Measurements from ENCODE around the gene LCA5. TPM values are rescaled to one million over a fixed set of nuclear protein-coding genes. Genes with fewer than 3 reads are reported as not detected.

The LCA5 gene
- total and polyA plus RNA-seq, 11 donors, result 0.42 to 3.6 (median 1.9) TPM

DNA sequence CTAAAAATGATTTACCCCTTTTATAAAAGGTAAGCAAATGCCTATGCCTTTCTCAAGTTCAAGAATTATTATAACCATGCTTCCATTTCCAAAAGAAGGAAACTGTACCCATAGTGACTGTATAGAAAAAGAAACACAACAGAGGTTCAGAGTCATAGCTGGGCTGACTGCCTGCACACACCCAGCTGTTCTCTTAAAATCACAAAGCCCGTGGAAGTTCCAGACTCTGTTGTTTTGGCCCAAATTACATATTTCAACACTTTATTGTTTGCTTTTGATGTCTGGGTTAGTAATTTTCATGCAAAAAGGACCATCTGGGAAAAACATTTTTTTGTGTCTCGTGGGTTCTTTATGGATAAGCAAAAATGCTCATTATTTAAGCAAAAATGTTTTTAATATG is 99.2 kb downstream of the LCA5 start:
- ATAC-seq (peak in 1 of 4 donors; percentile 63), DNase-seq (no peak)
- TF ChIP-seq POLR2A (IDR thresholded peaks at IDR 0.05) (no peak), CTCF (IDR thresholded peaks at IDR 0.05) (no peak)
- Histone ChIP-seq H3K4me3 (no peak overlapping the region), H3K27me3 (no peaks in the 10 kb centered on the region), H3K4me1 (no peaks in the 10 kb centered on the region), H3K27ac (no peak overlapping the region), H3K36me3 (no peaks in the 10 kb centered on the region), H3K9me3 (peaks cover 0 to 10% (median 0%) of the 10 kb centered on the region in 12 donors)
- WGBS, 4 donors, result 42 to 52% (median 47%) methylated on average over 2 of the region's 2 CpGs
- intact Hi-C loops (cut with DNase I), result no loop called here

- no peak for TF ChIP-seq CTCF (IDR thresholded peaks at IDR 0.05)
- 85 to 93% (median 88%) methylated on average over 2 of the region's 2 CpGs for WGBS, 4 donors
- intact Hi-C loops (cut with DNase I), result no loop called here
- DNase-seq (no peak), ATAC-seq (no peak)
- Histone ChIP-seq H3K27me3 (no peaks in the 10 kb centered on the region), H3K27ac (no peak overlapping the region), H3K4me3 (no peak overlapping the region), H3K9me3 (peaks cover 0 to 2% (median 0%) of the 10 kb centered on the region in 12 donors), H3K4me1 (no peaks in the 10 kb centered on the region), H3K36me3 (no peaks in the 10 kb centered on the region)
These were observed 101.0 kb downstream of the LCA5 start for GRCh38 chr6:79436241-79436640.

GRCh38 chr6:79435746-79436145 is 101.5 kb downstream of the LCA5 start:
- Histone ChIP-seq H3K36me3 (no peaks in the 10 kb centered on the region), H3K27ac (no peak overlapping the region), H3K27me3 (no peaks in the 10 kb centered on the region), H3K4me1 (no peaks in the 10 kb centered on the region), H3K9me3 (no peaks in the 10 kb centered on the region), H3K4me3 (no peak overlapping the region)
- intact Hi-C loops (cut with DNase I), result no loop called here
- TF ChIP-seq POLR2A (IDR thresholded peaks at IDR 0.05) (no peak), CTCF (IDR thresholded peaks at IDR 0.05) (no peak)
- DNase-seq, result no peak
- no peak for ATAC-seq

Other genes with a start within 250 kb of the LCA5 start
- 10 to 100 TPM in 2 of 9 donors, 1 to 10 TPM in 7; 4.4 to 14.1 (median 5.6) TPM for gene SH3BGRL2, start 93.9 kb upstream of the LCA5 start, total RNA-seq
- gene SH3BGRL2, start 93.9 kb upstream of the LCA5 start, polyA plus RNA-seq, result 1 to 10 TPM; 2.5 to 6.4 TPM

Data from heart left ventricle (tissue), 16 donors.